ENCODE measurements around the gene SCARF2.
"Not testable (repeated sequence)": the region's sequence is repeated elsewhere in the genome, so short reads cannot be mapped to it uniquely, and the experiment has no call there.

Gene SCARF2

DNA sequence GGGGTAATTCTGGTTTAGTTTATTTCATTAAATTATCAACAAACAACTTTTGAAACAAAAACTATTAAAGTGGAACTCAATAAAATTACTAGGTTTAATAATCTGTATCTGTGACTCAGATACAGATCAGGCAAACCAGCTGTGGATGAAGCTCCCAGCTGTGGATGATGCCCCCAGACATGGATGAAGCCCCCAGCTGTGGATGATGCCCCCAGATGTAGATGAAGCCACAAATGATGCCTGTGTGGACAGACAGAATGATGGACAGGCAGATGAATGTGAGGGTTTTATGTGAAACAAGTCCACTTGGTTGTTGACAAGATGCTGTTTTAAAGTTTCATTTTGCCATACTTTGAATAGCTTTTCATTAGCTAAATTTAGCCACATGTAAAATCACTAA, 49.4 kb downstream of the SCARF2 start:
- DNase-seq: no peak

DNA sequence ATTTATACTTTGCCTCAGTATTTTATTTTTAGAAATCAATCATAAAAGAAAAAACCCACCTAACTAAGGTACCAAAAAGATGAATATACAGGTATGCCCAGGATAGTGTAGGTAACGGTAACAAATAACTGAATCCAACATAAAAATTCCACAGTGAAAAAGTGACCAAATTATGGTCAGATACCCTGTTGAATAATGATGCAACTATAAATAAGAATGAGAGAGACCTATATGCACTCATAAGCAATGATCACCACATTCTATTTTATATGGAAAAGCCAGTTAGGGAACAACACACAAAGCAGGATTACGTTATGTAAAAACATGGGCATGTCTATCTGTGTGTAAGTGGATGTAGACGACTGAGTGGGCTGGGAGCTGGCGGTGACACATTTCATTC, 50.7 kb downstream of the SCARF2 start:
- no peak for DNase-seq

DNA sequence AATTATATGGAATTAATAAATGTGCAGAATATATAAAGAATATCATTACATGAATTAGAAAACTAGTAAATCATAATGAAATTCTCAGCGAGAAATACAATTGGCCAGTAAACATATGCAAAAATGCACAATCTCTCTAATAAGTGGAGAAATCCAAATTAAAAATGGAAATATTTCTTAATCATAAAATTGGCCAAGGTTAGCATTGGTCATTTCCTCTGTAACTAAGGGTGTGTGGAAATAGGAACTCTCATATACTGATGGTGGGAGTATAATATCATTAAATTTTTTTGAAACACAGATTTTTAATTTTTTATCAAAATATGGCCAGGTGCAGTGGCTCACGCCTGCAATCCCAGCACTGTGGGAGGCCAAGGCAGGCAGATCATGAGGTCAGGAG, 51.3 kb downstream of the SCARF2 start:
- DNase-seq: no peak

DNA sequence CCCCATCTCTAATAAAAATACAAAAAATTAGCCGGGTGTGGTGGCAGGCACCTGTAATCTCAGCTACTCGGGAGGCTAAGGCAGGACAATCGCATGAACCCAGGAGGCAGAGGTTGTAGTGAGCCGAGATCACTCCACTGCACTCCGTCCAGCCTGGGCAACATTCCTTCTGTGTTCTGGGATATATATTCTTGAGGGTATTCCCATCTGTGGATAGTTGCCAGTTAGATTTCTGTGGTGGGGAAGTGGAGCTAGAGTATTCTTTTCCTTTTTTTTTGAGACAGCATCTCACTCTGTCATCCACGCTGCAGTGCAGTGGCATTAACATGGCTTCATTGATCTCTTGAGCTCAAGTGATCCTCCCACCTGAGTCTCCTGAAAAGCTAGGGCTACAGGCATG, 52.8 kb downstream of the SCARF2 start:
- DNase-seq: no peak

DNA sequence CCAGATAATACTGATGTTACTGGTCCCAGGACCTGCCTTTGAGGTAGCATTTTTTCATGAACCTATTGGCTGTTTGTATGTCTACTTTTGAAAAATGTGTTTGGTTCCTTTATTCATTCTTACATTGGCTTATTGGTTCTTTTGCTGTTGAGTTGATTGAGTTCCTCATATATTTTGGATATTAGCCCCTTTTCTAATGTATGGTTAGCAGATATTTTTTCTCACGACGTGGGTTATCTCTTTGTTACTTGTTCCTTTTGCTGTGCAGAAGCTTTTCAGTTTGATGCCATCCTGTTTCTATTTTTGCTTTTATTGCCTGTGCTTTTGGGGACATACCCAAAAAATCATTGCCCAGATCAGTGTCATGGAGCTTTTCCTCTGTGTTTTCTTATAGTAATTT, 53.5 kb downstream of the SCARF2 start:
- DNase-seq: no peak

DNA sequence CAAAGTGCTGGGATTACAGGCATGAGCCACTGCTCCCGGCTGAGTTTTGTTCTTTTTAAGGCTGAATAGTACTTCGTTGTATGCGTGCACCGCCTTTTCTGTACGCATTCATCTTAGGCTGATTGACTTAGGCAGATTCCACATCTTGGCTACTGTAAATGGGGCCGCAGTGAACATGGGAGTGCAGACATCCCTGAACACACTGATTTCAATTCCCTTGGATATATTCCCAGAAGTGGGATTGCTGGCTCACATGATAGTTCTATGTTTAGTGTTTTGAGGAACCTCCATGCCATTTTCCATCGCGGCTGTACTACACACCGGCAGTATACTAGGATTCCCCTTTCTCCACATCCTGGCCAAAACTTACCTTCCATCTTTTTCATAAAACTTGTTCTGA, 54.1 kb downstream of the SCARF2 start:
- DNase-seq: no peak

DNA sequence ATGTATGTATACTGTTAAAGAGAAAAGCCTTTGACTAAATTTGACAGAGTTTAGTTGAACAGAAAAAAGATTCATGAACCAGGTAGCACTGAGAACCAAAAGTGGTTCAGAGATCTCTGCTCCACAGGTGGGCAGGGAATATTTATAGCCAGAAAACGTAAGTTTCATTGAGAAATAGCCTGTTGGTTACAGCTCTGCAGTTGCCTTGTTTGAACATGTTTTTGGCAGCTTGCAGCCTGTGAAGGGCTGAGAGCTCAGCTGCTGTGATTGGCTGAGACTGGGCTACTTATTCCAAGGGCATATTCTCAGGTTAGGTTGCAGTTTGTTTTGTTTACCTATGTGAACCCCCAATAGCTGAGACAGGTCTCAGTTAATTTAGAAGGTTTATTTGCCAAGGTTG, 57.1 kb downstream of the SCARF2 start:
- no peak for DNase-seq

DNA sequence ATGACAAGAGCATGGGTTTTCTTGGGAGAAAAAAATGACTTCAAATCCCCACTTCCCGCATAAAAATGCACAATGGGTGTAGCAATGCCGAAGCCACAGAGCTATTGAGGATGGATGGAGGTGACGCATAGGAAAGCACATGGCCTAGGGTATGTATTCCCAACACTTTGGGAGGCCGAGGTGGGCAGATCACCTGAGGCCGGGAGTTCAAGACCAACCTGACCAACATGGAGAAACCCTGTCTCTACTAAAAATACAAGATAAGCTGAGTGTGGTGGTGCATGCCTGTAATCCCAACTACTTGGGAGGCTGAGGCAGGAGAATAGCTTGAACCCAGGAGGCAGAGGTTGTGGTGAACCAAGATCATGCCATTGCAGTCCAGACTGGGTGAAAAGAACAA, 58.9 kb downstream of the SCARF2 start:
- not testable (repeated sequence) for DNase-seq

DNA sequence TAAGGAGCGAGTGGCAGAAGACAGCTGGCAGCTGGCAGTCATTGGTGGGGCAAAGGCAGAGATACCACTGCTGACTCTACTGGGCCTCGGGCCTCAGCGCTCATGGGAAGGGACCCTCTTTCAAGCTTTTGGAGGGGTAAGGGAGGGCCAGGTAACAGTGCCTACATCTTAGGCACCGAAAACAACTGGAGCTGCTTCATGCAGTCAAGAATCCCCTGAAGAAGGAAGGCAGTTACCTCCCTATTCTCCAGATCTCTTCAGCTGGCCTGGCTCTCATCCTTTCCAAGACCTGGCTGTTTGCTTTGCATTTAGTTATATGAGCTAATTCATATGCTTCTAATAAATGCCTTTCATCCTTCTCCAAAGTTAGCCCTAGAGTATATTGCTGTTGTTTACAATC, 59.5 kb downstream of the SCARF2 start:
- no peak for DNase-seq

DNA sequence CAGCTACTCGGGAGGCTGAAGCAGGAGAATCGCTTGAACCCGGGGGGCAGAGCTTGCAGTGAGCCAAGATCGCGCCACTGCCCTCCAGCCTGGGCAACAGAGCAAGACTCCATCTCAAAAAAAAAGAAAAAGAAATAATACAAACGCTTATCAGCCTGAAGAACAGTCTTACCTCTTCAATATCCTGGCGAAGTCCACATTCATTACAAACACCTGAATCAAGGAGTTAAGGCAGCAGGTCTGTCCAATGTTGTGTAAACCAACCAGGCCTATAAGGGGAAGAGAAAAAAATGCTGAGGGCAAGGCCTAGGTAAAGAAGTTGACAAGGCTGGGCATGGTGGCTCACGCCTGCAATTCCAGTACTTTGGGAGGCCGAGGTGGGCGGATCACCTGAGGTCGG, 60.6 kb downstream of the SCARF2 start:
- DNase-seq: not testable (repeated sequence)

DNA sequence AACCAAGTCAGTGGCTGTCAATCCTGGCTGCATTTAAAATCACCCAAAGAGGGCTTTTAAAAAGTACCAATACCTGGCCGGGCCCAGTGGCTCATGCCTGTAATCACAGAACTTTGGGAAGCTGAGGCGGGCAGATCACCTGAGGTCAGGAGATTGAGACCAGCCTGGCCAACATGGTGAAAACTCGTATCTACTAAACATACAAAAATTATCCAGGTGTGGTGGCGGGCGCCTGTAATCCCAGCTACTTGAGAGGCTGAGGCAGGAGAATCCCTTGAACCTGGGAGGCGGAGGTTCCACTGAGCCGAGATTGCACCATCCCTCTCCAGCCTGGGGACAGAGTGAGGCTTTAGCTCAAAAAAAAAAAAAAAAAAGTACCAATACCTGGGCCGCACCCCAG, 61.3 kb downstream of the SCARF2 start:
- DNase-seq: not testable (repeated sequence)

Data from kidney glomerular epithelial cell (primary cell).